Lung microvascular endothelial cell (primary cell): ENCODE data around the gene BNIPL. TPM values are rescaled to one million over a fixed set of nuclear protein-coding genes. Genes with fewer than 3 reads are reported as not detected.

Source experiments
- DNase-seq, 2 donors: peaks; one replicate each; pipeline versions ENCODE4 v3.0.0 to v3.0.0-alpha.2; 2010; ENCODE audit warnings: low read depth in 2 of 2
- total RNA-seq: library from RNA; depleted of rRNA; stranded (reverse); fragments of >200 nt; gene quantifications from 2 replicates; pipeline ENCODE4 v1.2.1, GENCODE V29; 2014

The BNIPL gene
- total RNA-seq, 1 donor from 2014 or later: 0.20 TPM

DNA sequence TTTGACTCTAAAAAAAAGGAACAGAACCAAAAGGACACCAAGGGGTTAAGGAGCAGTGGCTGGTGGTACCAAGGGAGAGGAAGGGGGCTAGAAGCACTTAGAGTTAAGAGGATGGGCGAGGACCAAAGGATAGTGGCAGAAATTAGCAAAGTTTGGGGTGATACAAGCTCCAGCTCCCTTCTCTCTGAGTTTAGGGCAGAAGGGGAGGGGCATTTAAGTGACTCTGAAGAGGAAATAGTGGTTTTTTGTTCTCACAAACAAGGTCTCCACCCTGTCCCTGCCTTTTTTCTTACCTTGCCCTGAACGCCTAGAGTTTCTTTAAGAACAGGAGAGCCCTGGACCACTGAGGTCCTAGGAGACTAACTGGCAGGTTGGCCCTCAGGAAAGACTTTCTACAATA lies 19.8 kb downstream of the BNIPL start:
- DNase-seq: no peak

DNA sequence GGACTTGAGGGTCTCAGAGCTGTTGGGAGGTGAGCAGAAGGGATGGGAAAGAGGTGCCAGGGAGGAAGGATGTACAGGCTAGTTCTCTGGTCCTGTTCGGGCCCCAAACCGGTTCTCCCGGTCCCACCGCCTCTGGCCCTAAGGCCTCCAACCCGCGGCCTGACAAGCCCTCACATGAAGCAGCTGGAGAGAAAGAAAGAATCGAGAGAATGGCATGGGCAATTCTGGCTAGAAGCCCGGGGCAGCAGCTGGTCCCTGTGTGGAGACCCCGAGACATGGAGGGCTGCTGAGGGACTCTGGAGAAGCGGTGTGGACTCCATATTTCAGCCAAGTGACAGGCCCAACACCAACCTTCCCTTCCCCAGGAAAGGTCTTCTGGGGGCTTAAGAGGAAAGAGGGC lies 22.3 kb downstream of the BNIPL start:
- peak; percentile 22 to 30 for DNase-seq

DNA sequence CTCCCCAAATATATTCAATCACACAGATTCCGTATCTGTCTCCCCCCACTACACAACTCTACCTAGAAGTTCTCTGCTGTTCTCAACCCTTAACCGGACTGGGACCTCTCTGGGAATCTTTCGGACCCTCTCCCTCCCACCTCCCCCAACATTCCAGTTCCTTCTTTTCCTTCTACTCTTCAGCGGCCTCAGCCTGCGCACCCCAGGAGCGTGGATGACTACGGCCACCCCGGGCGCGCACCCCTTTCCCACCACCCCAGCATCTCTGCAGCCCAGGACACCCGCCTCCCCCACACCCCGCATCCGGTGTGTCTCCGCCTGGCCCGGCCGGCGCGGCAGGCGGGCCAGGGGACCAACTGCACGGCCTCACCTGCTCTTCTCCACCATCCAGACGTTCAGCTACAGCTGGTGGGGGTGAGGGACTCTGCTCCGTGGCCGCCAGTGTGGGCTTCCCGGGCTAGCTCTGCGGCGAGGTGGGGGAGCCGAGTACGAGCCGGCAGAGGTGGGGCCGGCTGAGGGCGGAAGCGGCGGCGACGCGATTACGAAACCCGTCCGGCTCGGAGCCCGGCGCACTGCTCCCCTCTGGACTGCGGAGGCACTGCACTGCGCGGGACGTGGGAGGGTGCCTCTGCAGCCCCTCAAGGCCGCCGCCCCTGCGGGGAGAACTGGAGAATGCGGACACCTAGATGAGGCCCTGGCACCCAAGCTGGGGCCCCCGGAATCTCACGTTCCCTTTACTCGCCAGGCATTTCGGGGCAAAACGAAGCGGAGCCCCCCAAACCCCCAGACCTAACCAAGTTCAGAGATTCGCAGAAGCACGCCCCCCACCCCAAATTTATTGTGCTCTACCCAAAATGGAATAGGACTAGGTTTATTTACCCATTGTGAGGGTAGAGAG lies 23.0 kb downstream of the BNIPL start, which contains the start of gene CDC42SE1:
Gene CDC42SE1 (minus strand): TSS at position 514 of the 898 bp plus-strand sequence. CDS start 3,892 bp downstream, outside the sequence.
- peak; percentile 88 to 90 for DNase-seq

DNA sequence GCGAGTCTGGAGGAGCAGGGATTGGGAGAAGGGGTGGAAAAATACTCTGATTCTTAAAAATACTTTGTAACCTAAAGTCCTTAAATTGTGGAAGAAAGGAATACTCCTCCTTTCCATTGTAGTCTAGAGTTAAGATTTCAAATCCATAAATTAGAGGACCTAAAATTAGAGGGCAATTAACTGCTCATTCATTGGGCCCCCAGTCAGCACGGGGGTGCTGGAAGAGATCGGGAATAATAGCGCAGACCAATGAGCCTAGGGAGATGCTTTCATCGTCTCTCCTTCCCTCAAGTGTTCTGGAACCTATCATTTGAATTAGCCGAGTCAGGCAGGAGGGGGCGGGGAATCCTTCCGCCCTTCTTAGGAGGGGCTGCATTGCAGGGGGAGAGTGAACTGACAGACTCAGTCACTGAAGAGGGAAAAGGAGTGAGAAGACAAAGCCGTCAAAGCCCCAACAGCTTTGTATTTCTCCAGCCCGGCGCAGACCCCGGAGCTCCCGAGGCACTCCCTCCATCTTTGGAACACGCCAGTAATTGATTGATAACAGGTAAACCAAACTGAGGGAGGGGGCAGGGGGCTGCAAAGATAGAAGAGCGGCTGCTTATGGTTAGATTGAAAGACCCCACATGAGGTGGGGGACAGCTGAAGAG lies 23.7 kb downstream of the BNIPL start, which contains the start of gene MLLT11:
Gene MLLT11 (plus strand): TSS at position 391 of the 650 bp plus-strand sequence. CDS start 6,828 bp downstream, outside the sequence.
- DNase-seq: peak; percentile 27 to 56

DNA sequence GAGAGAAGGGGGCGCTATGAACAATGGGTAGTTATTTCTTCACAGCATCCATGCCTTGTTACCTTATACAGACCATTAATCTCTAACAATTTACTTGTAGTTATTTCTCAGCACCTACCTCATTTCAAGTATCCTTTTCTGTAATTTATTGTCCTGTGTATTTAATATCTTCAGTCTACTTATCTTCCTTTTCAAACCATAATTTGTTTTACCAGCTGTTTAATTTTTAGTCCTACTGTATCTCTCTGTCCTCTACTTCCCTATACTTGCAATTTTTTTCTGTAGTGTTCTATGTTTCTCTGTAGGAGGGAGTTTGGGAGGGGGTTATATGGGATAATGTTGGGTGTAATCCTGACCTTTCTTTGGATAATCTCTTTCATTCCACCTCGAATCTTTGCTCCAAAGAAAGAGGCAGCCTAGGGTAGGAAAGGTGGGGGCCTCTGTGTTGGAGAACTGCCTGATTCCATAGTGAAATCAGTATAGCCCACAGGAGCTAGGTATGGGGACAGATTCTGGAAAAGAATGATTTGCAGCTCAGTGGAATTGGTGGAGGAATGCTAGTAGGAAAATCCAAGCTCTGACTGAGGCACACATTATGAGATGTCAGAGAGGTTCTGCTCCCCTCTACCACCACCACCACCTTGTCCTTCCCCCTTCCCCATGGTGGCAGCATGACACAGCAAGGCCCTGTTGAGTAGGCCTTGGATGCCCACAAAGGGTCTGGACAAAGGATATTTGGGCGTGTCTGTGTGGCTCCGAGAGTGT lies 24.5 kb downstream of the BNIPL start:
- DNase-seq: peak in 1 of 2 donors; percentile 14

DNA sequence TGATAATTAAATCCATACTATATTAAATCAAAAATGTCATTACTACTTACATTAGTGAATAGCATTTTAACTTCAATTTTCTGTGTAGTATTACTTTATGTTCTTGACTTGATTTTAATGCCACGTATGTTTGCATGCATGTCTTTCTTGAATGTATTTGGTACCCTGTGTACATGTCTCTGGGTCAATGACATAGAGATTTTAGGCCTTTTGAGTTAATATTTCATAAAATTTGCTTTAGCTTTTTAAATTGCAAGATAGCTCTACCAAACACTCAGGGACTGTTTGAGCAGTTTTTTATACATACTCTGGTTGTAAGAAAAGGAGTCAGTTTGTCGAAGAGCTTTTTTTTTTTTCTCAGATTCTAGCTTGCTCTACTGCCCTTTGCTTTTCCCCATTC lies 25.3 kb downstream of the BNIPL start:
- DNase-seq: no peak

DNA sequence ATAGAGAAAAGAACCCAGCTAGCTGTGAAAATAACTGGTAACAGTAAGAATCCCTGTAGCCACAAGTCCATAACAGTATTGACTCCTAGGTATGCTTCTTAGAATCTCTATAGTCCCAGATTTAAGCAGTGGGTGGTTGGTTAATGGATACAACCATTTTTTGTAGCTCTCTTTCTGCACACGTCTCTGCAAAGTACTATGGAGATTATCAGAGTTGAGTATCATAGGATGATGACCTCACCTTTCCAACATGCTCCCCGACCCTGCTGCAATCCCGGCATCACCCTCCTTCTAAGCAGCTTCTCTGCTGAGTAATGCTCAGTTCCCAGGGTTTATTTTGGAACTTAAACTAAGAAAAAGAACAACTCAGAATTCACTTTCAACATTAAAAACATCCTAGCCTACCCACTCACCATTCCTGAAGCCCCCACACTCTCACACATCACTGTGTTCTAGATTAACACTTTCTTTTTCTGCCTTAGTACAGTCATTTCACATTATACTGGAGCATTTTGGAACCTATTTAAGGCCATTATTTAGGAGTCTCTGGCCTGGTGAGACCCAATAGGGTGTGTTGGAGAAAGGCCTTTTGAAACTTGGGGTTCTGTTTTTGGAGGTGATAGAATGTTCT lies 26.5 kb downstream of the BNIPL start:
- DNase-seq: peak in 1 of 2 donors; percentile 66

DNA sequence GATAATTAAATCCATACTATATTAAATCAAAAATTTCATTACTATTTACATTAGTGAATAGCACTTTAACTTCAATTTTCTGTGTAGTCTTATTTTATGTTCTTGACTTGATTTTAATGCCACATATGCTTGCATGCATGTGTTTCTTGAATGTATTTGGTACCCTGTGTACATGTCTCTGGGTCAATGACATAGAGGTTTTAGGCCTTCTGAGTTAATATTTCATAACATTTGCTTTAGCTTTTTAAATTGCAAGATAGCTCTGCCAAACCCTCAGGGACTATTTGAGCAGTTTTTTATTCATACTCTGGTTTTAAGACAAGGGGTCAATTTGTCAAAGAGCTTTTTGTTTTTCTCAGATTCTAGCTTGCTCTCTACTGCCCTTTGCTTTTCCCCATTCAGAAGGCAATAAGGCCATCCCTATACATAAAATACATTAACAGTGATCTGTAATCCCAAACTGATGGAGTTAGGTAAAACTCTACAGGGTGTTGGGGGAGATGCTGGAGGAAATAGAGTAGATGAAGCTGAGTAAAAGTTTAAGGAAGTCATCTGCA lies 28.8 kb downstream of the BNIPL start:
- no peak for DNase-seq

DNA sequence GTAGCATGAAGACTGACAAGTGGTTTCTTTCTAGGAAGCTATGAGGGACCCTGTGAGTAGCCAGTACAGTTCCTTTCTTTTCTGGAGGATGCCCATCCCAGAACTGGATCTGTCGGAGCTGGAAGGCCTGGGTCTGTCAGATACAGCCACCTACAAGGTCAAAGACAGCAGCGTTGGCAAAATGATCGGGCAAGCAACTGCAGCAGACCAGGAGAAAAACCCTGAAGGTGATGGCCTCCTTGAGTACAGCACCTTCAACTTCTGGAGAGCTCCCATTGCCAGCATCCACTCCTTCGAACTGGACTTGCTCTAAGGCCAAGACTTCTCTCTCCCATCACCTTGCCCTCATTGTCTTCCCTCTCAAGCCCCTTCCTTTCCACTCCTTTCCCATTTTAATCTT lies 30.8 kb downstream of the BNIPL start:
- no peak for DNase-seq

DNA sequence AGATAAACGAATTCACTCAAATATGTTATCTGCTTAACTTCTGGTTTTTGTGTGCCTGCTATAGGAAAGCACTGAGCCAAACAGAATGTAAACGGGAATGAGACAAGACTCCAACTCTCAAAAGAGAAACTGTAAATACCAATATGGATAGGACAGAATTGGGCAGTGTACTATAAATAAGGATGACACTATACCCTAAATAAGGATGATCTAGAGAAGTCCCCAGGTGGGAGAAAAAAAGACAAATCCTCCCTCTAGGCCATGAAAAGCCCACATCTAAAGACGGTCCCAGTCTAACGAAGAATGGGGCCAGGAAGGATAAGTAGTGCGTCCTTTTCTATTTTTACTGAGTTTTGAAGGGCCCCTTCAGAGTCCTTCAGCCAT lies 32.7 kb downstream of the BNIPL start:
- no peak for DNase-seq

DNA sequence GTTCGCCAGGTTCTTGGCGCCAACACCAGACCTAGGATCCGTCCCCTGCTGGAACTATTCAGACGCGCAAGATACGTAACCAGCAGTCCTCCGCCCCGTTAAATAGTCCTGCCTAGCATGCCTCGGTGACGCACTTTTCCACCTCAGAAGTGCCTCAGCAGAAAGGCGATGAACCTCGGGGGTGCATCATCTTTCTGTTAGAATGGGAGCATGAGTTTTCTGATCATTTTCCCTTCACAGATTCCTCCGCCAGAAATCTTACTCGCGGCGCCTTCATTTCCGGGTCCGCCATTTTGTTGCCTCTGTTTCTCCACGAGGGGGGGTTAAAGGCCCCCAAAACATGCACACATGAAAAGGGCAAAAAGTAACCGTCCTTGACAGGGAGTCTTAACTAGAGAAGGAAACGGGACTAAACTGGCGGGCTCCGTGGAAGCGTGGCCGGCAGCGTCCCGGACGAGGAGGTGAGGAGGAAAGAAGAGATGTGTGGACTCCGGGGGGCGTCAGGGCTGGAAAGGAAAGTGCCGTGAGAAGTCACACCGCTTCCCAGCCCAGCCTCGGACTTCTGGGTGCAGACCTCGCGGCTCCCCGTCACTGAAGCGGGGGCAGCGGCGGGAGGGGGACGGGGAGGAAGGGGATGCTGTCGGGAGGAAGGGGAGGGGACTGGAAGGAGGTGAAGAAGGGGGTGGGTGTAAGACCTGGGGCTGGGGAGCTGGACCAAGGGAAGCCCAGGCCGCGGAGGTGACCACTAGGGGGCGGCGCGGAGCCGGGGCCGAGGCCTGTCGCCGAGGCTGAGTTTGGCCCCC lies 34.3 kb downstream of the BNIPL start, which contains the start of gene GABPB2:
Gene GABPB2 (plus strand): TSS at position 288 of the 803 bp plus-strand sequence. CDS start 17,429 bp downstream, outside the sequence.
- DNase-seq: peak; percentile 91 to 98

DNA sequence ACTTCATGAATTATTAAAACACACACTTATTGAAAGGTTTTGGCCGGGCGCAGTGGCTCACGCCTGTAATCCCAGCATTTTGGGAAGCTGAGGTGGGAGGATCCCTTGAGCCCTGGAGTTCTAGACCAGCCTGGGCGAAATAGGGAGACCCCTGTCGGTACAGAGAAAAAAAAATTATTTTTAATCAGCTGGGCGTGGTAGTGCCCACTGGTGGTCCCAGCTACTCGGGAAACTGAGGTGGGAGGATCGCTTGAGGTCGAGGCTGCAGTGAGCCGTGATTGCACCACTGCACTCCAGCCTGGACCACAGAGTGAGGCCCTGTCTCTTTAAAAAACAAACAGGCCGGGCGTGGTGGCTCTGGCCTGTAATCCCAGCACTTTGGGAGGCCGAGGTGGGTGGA lies 35.8 kb downstream of the BNIPL start:
- no peak for DNase-seq

DNA sequence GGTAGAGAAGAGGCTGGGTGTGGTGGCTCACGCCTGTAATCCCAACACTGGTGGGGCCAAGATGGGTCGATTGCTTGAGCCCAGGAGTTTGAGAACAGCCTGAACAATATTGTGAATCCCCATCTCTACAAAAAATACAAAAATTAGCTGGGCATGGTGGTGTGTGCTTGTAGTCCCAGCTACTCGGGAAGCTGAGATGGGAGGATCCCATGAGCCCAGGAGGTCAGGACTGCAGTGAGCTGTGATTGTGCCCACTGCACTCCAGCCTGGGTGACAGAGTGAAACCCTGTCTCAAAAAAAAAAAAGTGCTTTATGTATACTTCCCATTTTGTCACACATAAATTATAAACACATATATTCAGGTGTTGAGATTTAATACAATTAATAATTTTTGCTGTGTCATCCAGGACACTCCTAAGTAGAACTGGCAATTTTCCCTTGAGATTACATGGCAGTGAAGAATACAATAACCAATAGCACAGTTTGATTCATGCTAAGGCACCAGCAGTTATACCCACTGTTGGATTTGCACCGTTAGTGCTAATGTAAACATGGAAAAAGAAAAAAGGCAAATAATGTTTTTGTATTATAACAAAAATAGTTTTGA lies 49.7 kb downstream of the BNIPL start:
- no peak for DNase-seq

Other genes with a start within 250 kb of the BNIPL start
- 0.60 and 0.65 TPM in 2 replicates for gene CTSK, start 228.3 kb upstream of the BNIPL start, total RNA-seq
- 12.9 and 19.0 TPM in 2 replicates for gene ARNT, start 160.0 kb upstream of the BNIPL start, total RNA-seq
- gene CTXND2, start 149.4 kb upstream of the BNIPL start, total RNA-seq: not detected in 2 replicates
- gene SETDB1, start 110.2 kb upstream of the BNIPL start, total RNA-seq: 21.1 and 28.6 TPM in 2 replicates
- 66.7 and 97.4 TPM in 2 replicates for gene CERS2, start 61.8 kb upstream of the BNIPL start, total RNA-seq
- gene ANXA9, start 54.3 kb upstream of the BNIPL start, total RNA-seq: not detected in 2 replicates
- gene MINDY1, start 29.7 kb upstream of the BNIPL start, total RNA-seq: 7.6 and 9.9 TPM in 2 replicates
- gene PRUNE1, start 28.1 kb upstream of the BNIPL start, total RNA-seq: 3.5 and 5.6 TPM in 2 replicates
- 0.79 and 0.87 TPM in 2 replicates for gene C1orf56, start 11.2 kb downstream of the BNIPL start, total RNA-seq
- 40.5 and 54.8 TPM in 2 replicates for gene CDC42SE1, start 23.0 kb downstream of the BNIPL start, total RNA-seq
- 1.4 and 2.8 TPM in 2 replicates for gene MLLT11, start 23.8 kb downstream of the BNIPL start, total RNA-seq
- 3.3 and 5.4 TPM in 2 replicates for gene GABPB2, start 34.2 kb downstream of the BNIPL start, total RNA-seq
- gene SEMA6C, start 110.0 kb downstream of the BNIPL start, total RNA-seq: 4.8 and 12.7 TPM in 2 replicates
- 0.20 TPM in 1 of 2 replicates, not detected in the other for gene TNFAIP8L2, start 120.1 kb downstream of the BNIPL start, total RNA-seq
- gene LYSMD1, start 129.3 kb downstream of the BNIPL start, total RNA-seq: 2.0 and 5.0 TPM in 2 replicates
- 16.3 and 26.8 TPM in 2 replicates for gene SCNM1, start 129.6 kb downstream of the BNIPL start, total RNA-seq
- gene TMOD4, start 139.4 kb downstream of the BNIPL start, total RNA-seq: not detected in 2 replicates
- 33.6 and 40.5 TPM in 2 replicates for gene VPS72, start 153.6 kb downstream of the BNIPL start, total RNA-seq
- gene PIP5K1A, start 162.0 kb downstream of the BNIPL start, total RNA-seq: 30.1 and 39.1 TPM in 2 replicates
- 182 and 185 TPM in 2 replicates for gene PSMD4, start 218.1 kb downstream of the BNIPL start, total RNA-seq
- 5.7 and 7.1 TPM in 2 replicates for gene ZNF687, start 245.7 kb downstream of the BNIPL start, total RNA-seq